ENCODE measurements around the gene SPDEF.

The SPDEF gene

GRCh38 chr6:34562350-34562749 lies 6.2 kb upstream of the SPDEF start:
- no peak for ATAC-seq

DNA sequence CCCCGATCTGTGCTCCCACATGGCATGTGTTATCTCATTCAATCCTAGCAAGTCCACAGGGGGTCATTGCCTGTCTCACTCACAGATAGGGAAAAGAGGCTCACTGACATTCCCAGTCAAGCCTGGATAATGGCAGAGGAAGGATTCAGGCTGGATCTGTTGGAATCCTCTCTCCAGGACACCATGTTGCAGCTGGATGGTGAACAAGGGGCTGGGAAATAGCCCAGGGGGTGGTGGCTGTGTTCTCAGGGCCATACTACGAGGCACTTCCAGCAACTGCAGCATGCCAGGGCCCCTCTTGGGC lies 5.0 kb upstream of the SPDEF start:
- TF ChIP-seq SNAI2 (CRISPR knock-in tag; IDR thresholded peaks at IDR 0.05): no peak
- TF ChIP-seq CSDC2 (CRISPR knock-in tag; IDR thresholded peaks at IDR 0.05): no peak
- TF ChIP-seq, protein P1, sequence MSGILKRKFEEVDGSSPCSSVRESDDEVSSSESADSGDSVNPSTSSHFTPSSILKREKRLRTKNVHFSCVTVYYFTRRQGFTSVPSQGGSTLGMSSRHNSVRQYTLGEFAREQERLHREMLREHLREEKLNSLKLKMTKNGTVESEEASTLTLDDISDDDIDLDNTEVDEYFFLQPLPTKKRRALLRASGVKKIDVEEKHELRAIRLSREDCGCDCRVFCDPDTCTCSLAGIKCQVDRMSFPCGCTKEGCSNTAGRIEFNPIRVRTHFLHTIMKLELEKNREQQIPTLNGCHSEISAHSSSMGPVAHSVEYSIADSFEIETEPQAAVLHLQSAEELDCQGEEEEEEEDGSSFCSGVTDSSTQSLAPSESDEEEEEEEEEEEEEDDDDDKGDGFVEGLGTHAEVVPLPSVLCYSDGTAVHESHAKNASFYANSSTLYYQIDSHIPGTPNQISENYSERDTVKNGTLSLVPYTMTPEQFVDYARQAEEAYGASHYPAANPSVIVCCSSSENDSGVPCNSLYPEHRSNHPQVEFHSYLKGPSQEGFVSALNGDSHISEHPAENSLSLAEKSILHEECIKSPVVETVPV (CRISPR knock-in tag; IDR thresholded peaks at IDR 0.05): no peak
- no peak for TF ChIP-seq ZNF70 (CRISPR knock-in tag; IDR thresholded peaks at IDR 0.05)
- no peak for ATAC-seq

More at GRCh38 chr6:34562350-34562749, 6.2 kb upstream of the SPDEF start:
- no peak for TF ChIP-seq ISL1 (CRISPR knock-in tag; IDR thresholded peaks at IDR 0.05)

DNA sequence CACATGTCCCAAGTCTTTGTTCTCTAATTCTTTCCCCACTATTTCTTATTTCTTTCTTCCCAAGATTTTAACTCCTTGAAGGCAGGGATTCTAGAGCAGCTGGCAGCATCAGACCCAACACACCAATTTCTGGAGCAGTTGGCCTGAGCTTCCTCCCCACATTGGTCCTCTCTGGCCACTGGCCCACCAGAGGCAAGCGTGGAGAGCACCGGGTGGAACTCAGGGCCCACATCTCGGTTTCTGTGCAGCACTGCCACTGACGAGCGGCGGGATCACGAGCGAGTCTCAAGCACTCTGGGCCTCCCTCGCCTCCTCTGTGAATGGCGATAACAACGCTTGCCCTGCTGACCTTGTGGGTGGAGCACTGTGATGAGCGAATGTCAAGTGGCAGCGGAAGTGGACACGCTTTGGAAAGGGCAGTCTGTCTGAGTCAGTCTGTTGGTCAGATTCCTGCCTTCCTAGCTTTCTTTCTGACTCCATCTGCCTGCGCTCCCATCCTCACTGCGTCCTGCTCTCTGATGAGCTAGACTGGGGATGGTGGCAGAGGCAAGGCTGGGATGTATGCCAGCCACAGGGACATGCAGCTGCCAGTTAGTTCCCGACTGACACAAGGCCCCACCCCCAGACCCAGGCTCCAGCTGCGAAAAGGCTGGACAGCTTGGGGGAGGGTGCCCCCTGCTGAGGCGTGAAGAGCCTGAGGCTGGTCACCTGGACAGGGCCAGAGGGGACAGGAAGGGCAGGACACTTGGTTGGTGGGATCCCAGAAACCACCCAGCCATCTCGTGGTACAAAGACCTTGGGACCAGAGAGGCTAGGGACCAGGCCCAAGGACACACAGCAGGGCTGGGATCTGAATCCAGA lies 4.5 kb upstream of the SPDEF start:
- no peak; the same call in 2 of the 3 replicates for ATAC-seq
- TF ChIP-seq, protein P2, sequence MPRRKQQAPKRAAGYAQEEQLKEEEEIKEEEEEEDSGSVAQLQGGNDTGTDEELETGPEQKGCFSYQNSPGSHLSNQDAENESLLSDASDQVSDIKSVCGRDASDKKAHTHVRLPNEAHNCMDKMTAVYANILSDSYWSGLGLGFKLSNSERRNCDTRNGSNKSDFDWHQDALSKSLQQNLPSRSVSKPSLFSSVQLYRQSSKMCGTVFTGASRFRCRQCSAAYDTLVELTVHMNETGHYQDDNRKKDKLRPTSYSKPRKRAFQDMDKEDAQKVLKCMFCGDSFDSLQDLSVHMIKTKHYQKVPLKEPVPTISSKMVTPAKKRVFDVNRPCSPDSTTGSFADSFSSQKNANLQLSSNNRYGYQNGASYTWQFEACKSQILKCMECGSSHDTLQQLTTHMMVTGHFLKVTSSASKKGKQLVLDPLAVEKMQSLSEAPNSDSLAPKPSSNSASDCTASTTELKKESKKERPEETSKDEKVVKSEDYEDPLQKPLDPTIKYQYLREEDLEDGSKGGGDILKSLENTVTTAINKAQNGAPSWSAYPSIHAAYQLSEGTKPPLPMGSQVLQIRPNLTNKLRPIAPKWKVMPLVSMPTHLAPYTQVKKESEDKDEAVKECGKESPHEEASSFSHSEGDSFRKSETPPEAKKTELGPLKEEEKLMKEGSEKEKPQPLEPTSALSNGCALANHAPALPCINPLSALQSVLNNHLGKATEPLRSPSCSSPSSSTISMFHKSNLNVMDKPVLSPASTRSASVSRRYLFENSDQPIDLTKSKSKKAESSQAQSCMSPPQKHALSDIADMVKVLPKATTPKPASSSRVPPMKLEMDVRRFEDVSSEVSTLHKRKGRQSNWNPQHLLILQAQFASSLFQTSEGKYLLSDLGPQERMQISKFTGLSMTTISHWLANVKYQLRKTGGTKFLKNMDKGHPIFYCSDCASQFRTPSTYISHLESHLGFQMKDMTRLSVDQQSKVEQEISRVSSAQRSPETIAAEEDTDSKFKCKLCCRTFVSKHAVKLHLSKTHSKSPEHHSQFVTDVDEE (CRISPR knock-in tag; IDR thresholded peaks at IDR 0.05): no peak
- no peak for TF ChIP-seq TOX (CRISPR knock-in tag; IDR thresholded peaks at IDR 0.05; ENCODE audit: borderline replicate concordance)
- no peak for TF ChIP-seq RARB (CRISPR knock-in tag; IDR thresholded peaks at IDR 0.05)
- no peak for TF ChIP-seq PPARA (CRISPR knock-in tag; IDR thresholded peaks at IDR 0.05; ENCODE audit: borderline replicate concordance)
- TF ChIP-seq, protein P3, sequence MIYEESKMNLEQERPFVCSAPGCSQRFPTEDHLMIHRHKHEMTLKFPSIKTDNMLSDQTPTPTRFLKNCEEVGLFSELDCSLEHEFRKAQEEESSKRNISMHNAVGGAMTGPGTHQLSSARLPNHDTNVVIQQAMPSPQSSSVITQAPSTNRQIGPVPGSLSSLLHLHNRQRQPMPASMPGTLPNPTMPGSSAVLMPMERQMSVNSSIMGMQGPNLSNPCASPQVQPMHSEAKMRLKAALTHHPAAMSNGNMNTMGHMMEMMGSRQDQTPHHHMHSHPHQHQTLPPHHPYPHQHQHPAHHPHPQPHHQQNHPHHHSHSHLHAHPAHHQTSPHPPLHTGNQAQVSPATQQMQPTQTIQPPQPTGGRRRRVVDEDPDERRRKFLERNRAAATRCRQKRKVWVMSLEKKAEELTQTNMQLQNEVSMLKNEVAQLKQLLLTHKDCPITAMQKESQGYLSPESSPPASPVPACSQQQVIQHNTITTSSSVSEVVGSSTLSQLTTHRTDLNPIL (CRISPR knock-in tag; IDR thresholded peaks at IDR 0.05; ENCODE audit: low read depth): no peak
- TF ChIP-seq ISL1 (CRISPR knock-in tag; IDR thresholded peaks at IDR 0.05): no peak
- TF ChIP-seq GLIS3 (CRISPR knock-in tag; IDR thresholded peaks at IDR 0.05): no peak
- TF ChIP-seq ARNTL (CRISPR knock-in tag; IDR thresholded peaks at IDR 0.05; ENCODE audit: borderline replicate concordance, low read depth): no peak

DNA sequence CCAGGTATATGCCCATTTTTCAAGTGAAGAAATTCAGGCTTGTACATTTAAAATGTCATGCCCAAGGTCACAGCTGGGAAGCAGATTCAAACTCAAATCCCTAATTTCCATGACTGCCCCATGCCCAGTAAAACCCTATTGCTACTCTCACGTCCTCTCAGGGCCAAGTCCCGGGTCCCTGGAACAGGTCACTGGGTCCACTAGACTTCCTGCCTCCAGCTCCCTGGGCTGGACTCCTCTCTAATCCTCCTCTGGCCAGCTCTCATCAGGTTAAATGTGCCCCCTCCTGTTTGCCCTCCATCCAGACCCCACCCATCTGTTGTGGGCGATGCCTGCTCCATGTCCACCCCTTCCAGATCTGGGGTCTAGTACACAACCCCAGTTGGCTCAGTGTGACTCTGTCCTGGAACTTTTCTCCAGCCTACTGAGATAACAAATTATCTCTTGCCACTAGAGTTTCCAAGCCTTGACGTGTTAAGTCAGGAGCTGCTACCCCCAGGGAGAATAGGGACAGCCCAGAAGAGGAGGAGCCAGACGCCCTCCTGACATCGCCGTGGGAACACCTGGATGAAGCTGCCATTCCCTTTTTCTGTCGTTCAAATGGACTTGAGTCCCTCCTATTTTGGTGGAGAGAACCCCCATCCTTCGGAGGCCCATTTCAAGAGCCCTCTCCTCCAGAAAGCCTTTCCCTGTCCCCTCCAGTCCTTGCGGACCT lies 3.7 kb upstream of the SPDEF start:
- TF ChIP-seq TOX (CRISPR knock-in tag; IDR thresholded peaks at IDR 0.05; ENCODE audit: borderline replicate concordance) (no peak), BACH2 (CRISPR knock-in tag; IDR thresholded peaks at IDR 0.05; ENCODE audit: borderline replicate concordance) (no peak), PATZ1 (CRISPR knock-in tag; IDR thresholded peaks at IDR 0.05; ENCODE audit: borderline replicate concordance) (no peak), ESRRG (CRISPR knock-in tag; IDR thresholded peaks at IDR 0.05) (no peak), POU6F1 (CRISPR knock-in tag; IDR thresholded peaks at IDR 0.05; ENCODE audit: borderline replicate concordance, low read depth) (no peak), TCF4 (CRISPR knock-in tag; IDR thresholded peaks at IDR 0.05; ENCODE audit: borderline replicate concordance) (no peak), ZNF70 (CRISPR knock-in tag; IDR thresholded peaks at IDR 0.05) (no peak), ZNF565 (CRISPR knock-in tag; conservative IDR thresholded peaks at IDR 0.05; ENCODE audit: low read depth) (no peak)
- TF ChIP-seq, protein P3 (CRISPR knock-in tag; IDR thresholded peaks at IDR 0.05; ENCODE audit: low read depth): no peak
- TF ChIP-seq, protein P1 (CRISPR knock-in tag; IDR thresholded peaks at IDR 0.05): no peak
- TF ChIP-seq, protein P2 (CRISPR knock-in tag; IDR thresholded peaks at IDR 0.05): no peak
- ATAC-seq: no peak
